WTC11 (cell line): ENCODE results near the gene ADAP1. TPM values are rescaled to one million over a fixed set of nuclear protein-coding genes. Genes with fewer than 3 reads are reported as not detected.

Experiments used
- ATAC-seq: fragments of 200-7000 bp; cut with Tn5 transposase; 2 replicates; pipeline ENCODE4 v1.10.0; 2021; ENCODE audit warnings: mild to moderate bottlenecking, moderate library complexity
- CTCF ChIA-PET: fragments of 300-600 bp; sonication (Branson Sonifier 250); formaldehyde crosslinking; loops from one replicate; lab custom pipeline; 2021; ENCODE audit warnings: antibody characterized with exemption; lab: Charles Lee
- POLR2A ChIA-PET: fragments of 350-600 bp; sonication (Branson Sonifier 250); formaldehyde crosslinking; loops from one replicate; lab custom pipeline; 2021; ENCODE audit warnings: antibody characterized with exemption; lab: Charles Lee
- DNase-seq: peaks from one replicate; pipeline ENCODE4 v3.0.0; 2021; ENCODE audit warnings: low spot score
- H3K27ac Mint-ChIP-seq: 2 replicates; pipeline ENCODE4 v1.8.0; 2021; ENCODE audit warnings: mixed read lengths
- H3K27me3 Mint-ChIP-seq: 2 replicates; pipeline ENCODE4 v1.8.0; 2021; ENCODE audit warnings: low read depth, mild to moderate bottlenecking, moderate library complexity, mixed read lengths
- H3K36me3 Mint-ChIP-seq: 2 replicates; pipeline ENCODE4 v1.8.0; 2021; ENCODE audit warnings: mixed read lengths
- H3K4me1 Mint-ChIP-seq: 2 replicates; pipeline ENCODE4 v1.8.0; 2022; ENCODE audit warnings: mixed read lengths
- H3K4me3 Mint-ChIP-seq: 2 replicates; pipeline ENCODE4 v1.8.0; 2021; ENCODE audit warnings: mild to moderate bottlenecking, moderate library complexity, mixed read lengths
- H3K9me3 Mint-ChIP-seq: 2 replicates; pipeline ENCODE4 v1.8.0; 2021; ENCODE audit warnings: mixed read lengths
- AFF4 ChIP-seq: sonication (generic); formaldehyde crosslinking; IDR thresholded peaks from 2 replicates; pipeline ENCODE4 v1.8.1; 2023; ENCODE audit warnings: mild to moderate bottlenecking, missing genetic modification reagents, borderline replicate concordance
- ELF4 ChIP-seq: sonication (generic); formaldehyde crosslinking; IDR thresholded peaks from 2 replicates; pipeline ENCODE4 v1.8.1; 2022; ENCODE audit warnings: low read depth, mild to moderate bottlenecking, moderate library complexity, missing genetic modification reagents
- EMX1 ChIP-seq: fragments of 250-450 bp; sonication (Bioruptor Pico); IDR thresholded peaks from 2 replicates; pipeline ENCODE4 v1.8.0; 2021; ENCODE audit warnings: mild to moderate bottlenecking
- ERG ChIP-seq: fragments of 250-450 bp; sonication (Bioruptor Pico); IDR thresholded peaks from 2 replicates; pipeline ENCODE4 v1.8.0; 2021; ENCODE audit warnings: mild to moderate bottlenecking
- FOXP1 ChIP-seq: sonication (generic); formaldehyde crosslinking; IDR thresholded peaks from 2 replicates; pipeline ENCODE4 v1.8.0; 2022; ENCODE audit warnings: missing genetic modification reagents, mild to moderate bottlenecking, moderate library complexity, borderline replicate concordance
- JAZF1 ChIP-seq: fragments of 250-450 bp; sonication (Bioruptor Pico); IDR thresholded peaks from 2 replicates; pipeline ENCODE4 v1.9.0; 2021; ENCODE audit warnings: moderate library complexity, mild to moderate bottlenecking, inconsistent platforms
- MAX ChIP-seq: sonication (generic); formaldehyde crosslinking; IDR thresholded peaks from 2 replicates; pipeline ENCODE4 v1.8.0; 2022; ENCODE audit warnings: mild to moderate bottlenecking, missing genetic modification reagents
- NFE2L1 ChIP-seq: sonication (generic); formaldehyde crosslinking; IDR thresholded peaks from 2 replicates; pipeline ENCODE4 v1.8.1; 2023; ENCODE audit warnings: missing genetic modification reagents
- NR1H2 ChIP-seq: sonication (generic); formaldehyde crosslinking; IDR thresholded peaks from 2 replicates; pipeline ENCODE4 v1.9.0; 2021; ENCODE audit warnings: mild to moderate bottlenecking, moderate library complexity, missing genetic modification reagents
- PRRX2 ChIP-seq: fragments of 250-450 bp; sonication (Bioruptor Pico); IDR thresholded peaks from 2 replicates; pipeline ENCODE4 v1.8.0; 2021; ENCODE audit warnings: mild to moderate bottlenecking
- TEAD1 ChIP-seq: sonication (generic); formaldehyde crosslinking; IDR thresholded peaks from 2 replicates; pipeline ENCODE4 v1.8.0; 2022; ENCODE audit warnings: mild to moderate bottlenecking, missing genetic modification reagents
- TEAD4 ChIP-seq: sonication (generic); formaldehyde crosslinking; IDR thresholded peaks from 2 replicates; pipeline ENCODE4 v1.8.0; 2022; ENCODE audit warnings: mild to moderate bottlenecking, missing genetic modification reagents
- ZBTB21 ChIP-seq: sonication (generic); formaldehyde crosslinking; IDR thresholded peaks from 2 replicates; pipeline ENCODE4 v1.8.1; 2023; ENCODE audit warnings: mild to moderate bottlenecking, missing genetic modification reagents, borderline replicate concordance
- ZMAT4 ChIP-seq: fragments of 250-450 bp; sonication (Bioruptor Pico); IDR thresholded peaks from 2 replicates; pipeline ENCODE4 v1.9.0; 2021; ENCODE audit warnings: mild to moderate bottlenecking
- ZNF121 ChIP-seq: sonication (generic); formaldehyde crosslinking; IDR thresholded peaks from 2 replicates; pipeline ENCODE4 v1.8.0; 2023; ENCODE audit warnings: missing genetic modification reagents
- ZNF138 ChIP-seq: sonication (generic); formaldehyde crosslinking; conservative IDR thresholded peaks from 2 replicates; pipeline ENCODE4 v1.8.1; 2022; ENCODE audit warnings: mild to moderate bottlenecking, moderate library complexity, missing genetic modification reagents
- ZNF219 ChIP-seq: sonication (generic); formaldehyde crosslinking; IDR thresholded peaks from 2 replicates; pipeline ENCODE4 v1.8.0; 2023; ENCODE audit warnings: missing genetic modification reagents, mild to moderate bottlenecking, borderline replicate concordance
- ZNF232 ChIP-seq: sonication (generic); formaldehyde crosslinking; IDR thresholded peaks from 2 replicates; pipeline ENCODE4 v1.8.0; 2022; ENCODE audit warnings: mild to moderate bottlenecking, missing genetic modification reagents
- ZNF671 ChIP-seq: fragments of 250-450 bp; sonication (Bioruptor Pico); IDR thresholded peaks from 2 replicates; pipeline ENCODE4 v1.8.0; 2021; ENCODE audit warnings: mild to moderate bottlenecking
- ZSCAN18 ChIP-seq: fragments of 250-450 bp; sonication (Bioruptor Pico); IDR thresholded peaks from 2 replicates; pipeline ENCODE4 v2.1.2; 2022; ENCODE audit warnings: mild to moderate bottlenecking, moderate library complexity
- total RNA-seq: library from RNA; stranded (reverse); gene quantifications from 3 replicates; pipeline ENCODE4 v1.2.3, GENCODE V29; 2021

ADAP1 gene
- total RNA-seq, 1 experiment from 2014 or later = 4.3 TPM

GRCh38 chr7:883055-884021 lies 71.1 kb downstream of the ADAP1 start:
- ATAC-seq = no peak
- Mint-ChIP-seq H3K27ac (peak overlapping the region; percentile 78; the same call in 1 of the 2 replicates), H3K4me3 (no peak overlapping the region), H3K27me3 (no peaks in the 10 kb centered on the region), H3K36me3 (peaks cover 14% of the 10 kb centered on the region), H3K9me3 (no peaks in the 10 kb centered on the region), H3K4me1 (peaks cover 4% of the 10 kb centered on the region)
- TF ChIP-seq PRRX2 (CRISPR knock-in tag) = no peak
- no peak for TF ChIP-seq JAZF1 (CRISPR knock-in tag)
- no peak for TF ChIP-seq NR1H2
- no peak for TF ChIP-seq ZNF232 (CRISPR knock-in tag)
- TF ChIP-seq TEAD4 (CRISPR knock-in tag) = no peak
- TF ChIP-seq MAX (CRISPR knock-in tag) = no peak
- no peak for TF ChIP-seq ZNF138 (CRISPR knock-in tag)
- TF ChIP-seq ERG (CRISPR knock-in tag) = no peak
- TF ChIP-seq ZMAT4 (CRISPR knock-in tag) = no peak
- TF ChIP-seq ELF4 (CRISPR knock-in tag) = no peak
- TF ChIP-seq FOXP1 = no peak
- TF ChIP-seq ZNF121 (CRISPR knock-in tag) = no peak
- no peak for TF ChIP-seq TEAD1 (CRISPR knock-in tag)
- TF ChIP-seq ZNF671 (CRISPR knock-in tag) = no peak
- TF ChIP-seq ZNF219 (CRISPR knock-in tag) = no peak
- TF ChIP-seq ZSCAN18 (CRISPR knock-in tag) = no peak
- TF ChIP-seq NFE2L1 (CRISPR knock-in tag) = no peak
- no peak for TF ChIP-seq ZBTB21 (CRISPR knock-in tag)
- TF ChIP-seq AFF4 (CRISPR knock-in tag) = no peak
- no peak for TF ChIP-seq EMX1 (CRISPR knock-in tag)
- CTCF ChIA-PET = interaction anchor here (1.3 kb wide), 1 partner anchor 10 kb away, joined by 5 read pairs; no protein-coding TSS in a partner anchor
- DNase-seq = no peak
- POLR2A ChIA-PET = no interaction called here
